ENCODE data around the gene IGSF23.
A peak's percentile ranks its signal among the peaks of the same experiment; 100 is the strongest.

- TF ChIP-seq CTCF (IDR thresholded peaks at IDR 0.05) (peak; percentile 80), ZFX (IDR thresholded peaks at IDR 0.05; ENCODE audit: borderline replicate concordance) (no peak)
These were observed 36.4 kb upstream of the IGSF23 start for GRCh38 chr19:44576843-44577565.
